ENCODE data around the gene CD38.
A peak's percentile ranks its signal among the peaks of the same experiment; 100 is the strongest.

CD38 gene

DNA sequence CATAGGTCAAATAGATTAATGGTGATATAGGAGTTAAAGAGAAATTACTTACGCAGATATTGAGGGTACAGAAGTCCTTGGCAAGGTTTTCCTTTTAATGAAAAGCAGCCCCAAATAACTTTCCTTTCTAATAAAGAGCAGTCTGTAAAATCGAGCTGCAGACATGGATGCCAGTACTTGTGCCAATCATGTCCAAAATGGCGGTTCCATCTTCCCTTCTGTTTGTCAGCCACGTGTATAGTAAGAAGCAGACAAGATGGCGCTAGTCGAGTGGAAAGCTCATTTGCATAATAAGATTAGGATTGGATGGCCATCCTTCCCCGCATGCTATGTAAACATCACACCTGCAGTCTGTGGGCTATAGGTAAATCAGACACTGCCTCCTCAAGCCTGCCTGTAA, 92.0 kb downstream of the CD38 start:
- DNase-seq: no peak

DNA sequence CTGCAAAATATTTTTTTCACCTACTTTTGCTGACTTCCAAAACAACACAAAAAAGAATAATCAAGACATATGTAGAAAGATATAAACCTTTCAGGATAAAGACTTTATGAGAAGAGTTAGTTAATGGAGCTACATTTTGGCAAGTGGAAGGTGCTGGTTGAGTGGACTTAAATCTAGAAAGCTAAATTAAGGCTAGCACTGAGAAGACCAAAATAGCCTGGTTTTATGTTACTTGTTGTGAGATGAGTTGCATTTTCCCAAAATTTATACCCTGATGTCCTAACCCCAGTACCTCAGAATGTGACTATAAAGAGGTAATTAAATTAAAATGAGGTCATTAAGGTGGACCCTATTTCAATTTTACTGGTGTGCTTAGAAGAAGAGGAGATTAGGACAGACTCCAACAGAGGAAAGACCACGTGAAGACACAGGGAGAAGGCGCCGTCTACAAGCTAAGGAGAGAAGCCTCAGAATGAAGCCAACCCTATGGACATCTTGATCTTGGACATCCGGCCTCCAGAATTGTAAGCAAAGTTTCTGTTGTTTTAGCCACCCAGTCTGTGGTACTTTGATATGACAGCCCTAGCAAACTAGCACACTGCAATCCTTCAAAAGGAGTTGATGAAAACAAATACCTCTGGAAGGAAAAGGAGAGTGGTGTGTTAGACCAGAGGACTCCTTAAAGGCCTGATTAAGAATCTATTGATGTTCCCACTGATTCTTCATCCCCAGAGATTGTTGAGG, 93.0 kb downstream of the CD38 start:
- DNase-seq: no peak

DNA sequence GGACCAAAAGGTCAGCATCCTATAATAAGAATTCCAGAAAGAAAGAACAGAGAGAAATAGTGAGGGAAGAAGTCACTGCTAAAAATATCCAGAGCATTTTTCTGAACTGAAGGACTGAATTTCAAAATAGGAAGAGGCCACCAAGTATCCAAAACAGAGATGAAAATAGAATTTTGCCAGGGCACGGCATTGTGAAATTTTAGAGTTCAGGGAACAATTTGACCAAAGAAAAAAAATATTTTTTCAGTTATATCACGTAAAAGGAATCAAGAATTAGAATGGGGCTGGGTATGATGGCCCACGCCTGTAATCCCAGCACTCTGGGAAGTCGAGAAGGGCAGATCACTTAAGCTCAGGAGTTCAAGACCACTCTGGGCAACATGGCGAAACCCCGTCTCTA, 95.0 kb downstream of the CD38 start:
- no peak for DNase-seq

DNA sequence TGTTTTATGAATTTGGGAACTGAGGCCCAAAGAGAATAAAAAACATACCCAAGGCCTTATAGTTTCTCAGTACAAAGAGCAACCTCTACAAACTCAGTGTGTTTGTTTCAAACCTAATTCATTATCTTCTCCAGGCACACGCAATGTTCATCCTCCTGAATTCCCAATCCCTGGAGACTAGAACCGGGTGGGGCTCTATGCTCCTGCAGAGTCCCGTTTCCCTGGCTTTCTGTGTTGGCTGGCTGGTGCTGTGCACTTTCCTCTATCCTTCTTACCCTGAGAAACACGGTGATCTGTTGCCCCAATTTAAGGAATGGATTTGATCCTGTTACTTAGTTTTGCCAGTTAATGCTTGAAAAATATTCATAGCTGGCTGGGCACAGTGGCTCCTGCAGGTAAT, 96.5 kb downstream of the CD38 start:
- no peak for DNase-seq

DNA sequence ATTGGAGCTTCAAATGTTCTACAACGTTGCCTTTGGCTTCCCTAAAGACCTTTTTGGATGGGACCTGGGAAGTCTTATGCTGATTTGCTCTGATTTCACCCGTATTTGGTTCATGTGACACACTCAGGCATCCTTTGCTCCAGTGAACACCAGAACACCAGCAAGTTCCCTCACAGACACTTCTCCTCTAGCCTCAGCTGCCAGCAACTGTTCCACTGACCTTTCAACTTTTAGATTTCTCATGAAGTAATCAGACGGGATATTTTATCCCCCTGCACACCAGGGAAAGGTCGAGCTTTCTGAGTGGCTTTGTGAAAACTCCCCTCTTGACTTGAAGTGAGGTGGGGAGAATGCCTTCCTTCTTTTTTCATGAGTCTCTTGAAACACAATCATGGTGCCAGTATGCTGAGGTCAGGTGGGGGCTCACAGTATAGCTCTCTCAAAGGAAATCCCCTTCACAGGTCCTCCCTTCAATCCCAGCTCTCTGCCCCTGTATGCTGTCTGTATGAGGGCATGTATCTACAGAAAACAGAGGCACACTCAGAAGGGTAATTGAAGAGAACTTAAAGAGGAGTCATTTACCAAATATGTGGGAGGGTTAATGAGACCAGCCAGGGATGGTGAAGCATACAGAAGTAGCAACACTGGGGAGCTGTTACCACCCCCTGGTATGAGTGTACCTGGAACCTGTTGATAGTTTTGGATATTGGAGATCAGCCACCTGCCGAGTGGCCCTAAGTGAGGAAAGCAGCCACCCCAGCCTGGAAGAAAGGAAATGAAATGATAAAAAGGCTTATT, 97.7 kb downstream of the CD38 start:
- DNase-seq: no peak

DNA sequence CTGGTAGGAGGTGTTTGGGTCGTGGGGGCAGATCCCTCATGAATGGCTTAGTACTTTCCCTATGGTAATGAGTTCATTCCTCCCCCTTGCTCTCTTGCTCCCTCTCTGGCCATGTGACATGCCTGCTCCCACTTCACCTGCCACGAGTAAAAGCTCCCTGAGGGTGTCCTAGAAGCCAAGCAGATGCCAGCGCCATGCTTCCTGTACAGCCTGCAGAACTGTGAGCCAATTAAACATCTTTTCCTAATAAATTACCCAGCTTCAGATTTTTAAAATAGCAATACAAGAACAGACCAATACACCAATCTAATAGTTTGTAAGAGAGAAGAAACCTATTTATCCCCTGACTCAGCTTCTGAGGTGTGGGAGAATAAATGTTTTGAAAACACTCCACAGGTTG, 99.9 kb downstream of the CD38 start:
- no peak for DNase-seq

DNA sequence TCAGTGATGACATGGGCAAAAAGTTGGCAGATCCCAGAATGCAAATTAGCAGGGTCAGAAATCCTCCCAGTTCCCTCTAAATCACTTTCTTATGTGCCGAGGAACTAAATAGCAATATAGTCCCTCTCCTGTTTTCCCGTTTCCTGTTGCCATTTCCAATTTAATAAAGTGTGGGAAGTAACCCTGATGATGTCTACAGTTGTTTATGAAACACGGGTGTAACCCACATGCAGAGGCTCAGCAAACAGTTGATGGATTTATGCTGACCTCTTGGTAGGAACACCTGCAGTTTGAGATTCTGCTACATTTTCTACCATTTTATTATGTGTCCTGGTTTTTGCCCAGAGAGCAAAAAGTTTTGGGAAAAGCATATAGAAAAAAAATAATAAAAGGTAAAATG, 103.7 kb downstream of the CD38 start:
- DNase-seq: no peak

DNA sequence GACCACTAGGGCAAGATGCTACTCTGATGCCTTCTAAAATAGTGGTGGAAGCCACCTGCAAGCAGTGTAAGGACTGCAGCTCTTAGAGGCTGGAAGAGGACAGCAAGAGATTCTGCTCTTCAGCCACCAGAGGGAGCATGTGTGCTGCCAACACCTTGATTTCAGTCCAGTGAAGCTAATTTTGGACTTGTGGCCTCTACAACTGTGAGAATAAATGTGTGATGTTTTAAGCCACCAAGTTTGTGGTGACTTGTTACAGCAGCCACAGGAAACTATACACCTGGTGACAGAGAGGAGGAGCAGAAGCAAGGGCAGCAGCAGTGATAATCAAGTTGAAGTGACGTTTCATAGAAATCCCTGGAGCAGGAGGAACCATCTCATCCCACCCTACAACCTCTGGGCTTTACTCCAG, 104.6 kb downstream of the CD38 start:
- DNase-seq: peak; percentile 71

DNA sequence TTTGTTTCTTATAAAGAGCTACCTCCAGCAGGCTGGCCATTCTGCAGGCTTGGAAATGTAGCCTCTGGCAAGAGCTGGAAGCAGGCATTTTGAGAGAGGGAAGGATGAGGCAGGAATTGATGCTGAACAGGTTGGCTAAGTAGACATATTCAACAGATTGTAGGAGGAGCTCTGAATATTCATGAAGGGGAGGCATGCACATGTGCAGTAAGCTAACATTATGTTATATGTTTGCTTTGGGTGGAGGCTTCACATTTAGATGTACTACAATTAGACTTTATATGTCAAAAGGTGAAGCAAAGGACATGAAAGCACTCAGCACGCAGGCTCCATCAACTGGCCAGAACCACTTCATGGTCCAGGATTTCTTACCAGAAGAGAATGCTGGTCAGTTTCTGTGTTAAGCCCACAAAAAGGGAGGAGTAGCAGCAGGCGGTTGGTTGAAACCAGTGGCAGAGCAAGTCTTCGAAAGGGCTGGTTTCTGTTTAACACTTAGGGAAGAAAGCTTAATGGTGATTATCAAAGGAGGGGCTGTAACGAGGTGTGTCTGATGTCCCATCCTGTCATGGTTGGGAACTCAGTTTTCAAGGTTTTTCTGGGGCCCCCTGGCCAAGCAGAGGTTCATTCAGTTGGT, 105.6 kb downstream of the CD38 start:
- DNase-seq: no peak

DNA sequence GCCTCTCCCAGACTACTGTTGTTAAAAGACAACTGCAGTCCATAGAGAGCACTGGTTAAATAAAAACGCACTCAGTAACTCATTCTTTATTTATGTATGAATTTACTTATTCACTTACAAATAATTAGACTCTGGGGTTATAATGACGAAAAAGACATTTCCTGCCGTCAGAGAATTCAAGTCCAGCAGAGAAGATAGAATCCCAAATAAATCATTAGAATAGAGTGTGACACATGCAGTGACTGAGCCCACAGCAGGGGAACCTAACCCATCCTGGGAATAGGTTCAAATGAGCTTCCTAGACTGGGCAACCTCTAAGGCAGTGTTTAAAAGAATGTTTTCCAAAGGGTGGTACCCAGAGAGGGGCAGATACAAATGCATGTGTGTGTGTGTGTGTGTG, 106.5 kb downstream of the CD38 start:
- DNase-seq: no peak

DNA sequence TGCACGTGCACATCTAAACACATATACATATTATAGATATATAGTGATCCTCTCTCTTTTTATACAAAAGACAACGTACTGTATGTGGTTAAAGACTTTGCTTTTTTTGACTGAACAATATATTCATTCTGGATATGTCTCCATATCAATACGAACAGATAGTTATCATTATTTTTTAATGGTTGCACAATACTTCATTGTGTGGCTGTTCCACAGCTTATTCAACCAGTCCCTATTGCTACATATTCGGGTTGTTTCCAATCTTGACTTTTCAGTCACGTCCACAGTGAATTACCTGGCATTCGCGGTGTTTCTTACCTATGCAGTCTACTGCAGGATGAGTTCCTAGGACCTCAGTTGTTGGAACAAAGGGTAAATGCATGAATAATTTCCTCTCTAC, 107.3 kb downstream of the CD38 start:
- DNase-seq: no peak

DNA sequence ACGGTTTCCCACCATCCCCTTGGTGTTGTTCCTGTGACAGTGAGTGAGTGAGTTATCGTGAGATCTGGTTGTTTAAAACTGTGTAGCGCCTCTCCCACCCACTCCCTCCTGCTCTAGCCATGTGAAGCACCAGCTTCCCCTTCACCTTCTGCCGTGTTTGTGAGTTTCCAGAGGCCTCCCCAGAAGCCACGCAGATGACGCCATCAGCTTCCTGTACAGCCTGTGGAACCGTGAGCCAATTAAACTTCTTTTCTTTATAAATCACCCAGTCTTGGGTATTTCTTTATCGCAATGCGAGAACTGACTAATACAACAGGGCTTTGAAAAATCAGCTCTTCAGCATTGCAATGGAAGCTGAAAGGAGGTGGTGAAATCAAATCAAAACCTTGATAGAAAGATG, 110.4 kb downstream of the CD38 start:
- DNase-seq: no peak

DNA sequence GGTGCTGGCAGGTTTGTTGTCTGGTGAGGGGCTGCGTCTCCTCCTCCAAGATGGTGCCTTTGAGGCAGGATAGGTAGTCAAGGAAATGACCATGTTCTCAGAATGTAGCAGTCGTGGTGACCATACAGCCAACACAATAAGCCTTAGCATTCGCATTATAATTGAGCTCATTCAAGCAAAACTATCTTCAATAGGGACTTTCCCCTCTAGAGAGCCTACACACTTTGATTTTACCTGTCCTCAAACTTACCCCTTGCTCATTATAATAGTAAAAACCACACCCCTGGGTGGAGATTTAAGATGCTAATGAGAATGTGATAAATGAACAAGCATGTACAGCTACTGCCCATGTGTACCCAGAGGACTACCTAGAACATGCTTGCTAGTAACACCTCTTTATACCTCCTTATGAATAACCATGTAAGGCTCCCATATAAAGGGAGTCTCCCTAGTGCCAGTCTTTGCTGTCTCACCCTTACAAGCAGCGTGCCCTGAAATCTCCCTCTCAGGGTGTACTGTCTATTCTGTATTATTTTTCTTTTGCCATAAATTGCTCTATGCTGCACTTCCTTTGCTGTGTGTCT, 112.2 kb downstream of the CD38 start:
- DNase-seq: no peak

DNA sequence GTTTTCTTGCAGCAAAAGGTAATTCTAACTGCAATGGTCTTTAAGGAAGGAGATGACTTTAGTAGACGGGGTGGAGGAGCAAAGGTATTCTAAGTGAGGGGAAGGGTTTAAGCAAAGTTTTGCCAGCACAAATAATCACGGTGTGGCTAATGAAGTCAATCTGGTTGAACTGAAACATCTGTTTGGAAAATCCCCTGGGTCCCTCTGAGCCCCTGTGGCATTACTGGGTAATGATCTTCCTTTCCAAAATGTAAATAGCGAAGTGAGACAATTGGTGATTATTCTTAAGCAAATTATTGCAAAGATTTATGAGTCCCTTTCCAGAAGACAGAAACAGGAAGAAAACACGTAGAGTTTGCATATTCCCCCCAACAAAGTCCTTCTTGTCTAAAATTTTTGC, 113.2 kb downstream of the CD38 start:
- DNase-seq: no peak

DNA sequence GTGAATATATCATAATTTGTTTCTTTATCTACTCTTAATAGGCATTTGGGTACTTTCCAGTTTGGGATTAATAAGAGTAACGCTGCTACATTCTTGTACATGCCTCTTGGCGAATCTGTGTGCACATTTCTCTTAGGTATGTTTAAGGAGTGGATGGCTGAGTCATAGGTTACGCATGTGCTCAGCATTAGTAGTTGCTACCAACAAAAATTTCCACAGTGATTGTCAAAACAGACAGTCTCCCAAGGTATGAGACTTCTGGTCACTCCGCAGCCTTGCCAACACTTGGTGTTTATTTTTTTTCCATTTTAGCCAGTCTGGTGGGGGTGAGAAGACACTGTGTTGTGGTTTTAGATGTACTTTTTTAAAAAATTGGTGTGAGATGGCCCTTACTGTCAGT, 115.8 kb downstream of the CD38 start:
- DNase-seq: no peak

DNA sequence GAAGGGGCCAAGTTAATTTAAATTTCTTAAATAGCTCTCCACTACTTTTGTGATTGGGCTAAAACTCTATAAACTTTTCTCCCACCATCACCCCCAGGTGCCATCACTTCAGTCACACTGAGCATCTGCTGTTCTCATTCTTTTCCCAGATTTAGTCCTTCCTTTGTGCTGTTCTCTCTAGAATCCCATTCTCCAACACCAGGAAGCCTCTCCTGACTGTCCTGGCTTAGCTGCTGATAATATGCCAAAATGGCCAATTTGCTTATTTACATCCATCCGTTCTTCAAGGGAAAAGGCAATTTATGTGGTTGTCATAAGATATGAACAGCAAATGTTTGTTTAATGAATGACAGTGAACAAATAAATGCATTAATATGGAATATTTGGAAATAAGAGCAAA, 116.3 kb downstream of the CD38 start:
- no peak for DNase-seq

DNA sequence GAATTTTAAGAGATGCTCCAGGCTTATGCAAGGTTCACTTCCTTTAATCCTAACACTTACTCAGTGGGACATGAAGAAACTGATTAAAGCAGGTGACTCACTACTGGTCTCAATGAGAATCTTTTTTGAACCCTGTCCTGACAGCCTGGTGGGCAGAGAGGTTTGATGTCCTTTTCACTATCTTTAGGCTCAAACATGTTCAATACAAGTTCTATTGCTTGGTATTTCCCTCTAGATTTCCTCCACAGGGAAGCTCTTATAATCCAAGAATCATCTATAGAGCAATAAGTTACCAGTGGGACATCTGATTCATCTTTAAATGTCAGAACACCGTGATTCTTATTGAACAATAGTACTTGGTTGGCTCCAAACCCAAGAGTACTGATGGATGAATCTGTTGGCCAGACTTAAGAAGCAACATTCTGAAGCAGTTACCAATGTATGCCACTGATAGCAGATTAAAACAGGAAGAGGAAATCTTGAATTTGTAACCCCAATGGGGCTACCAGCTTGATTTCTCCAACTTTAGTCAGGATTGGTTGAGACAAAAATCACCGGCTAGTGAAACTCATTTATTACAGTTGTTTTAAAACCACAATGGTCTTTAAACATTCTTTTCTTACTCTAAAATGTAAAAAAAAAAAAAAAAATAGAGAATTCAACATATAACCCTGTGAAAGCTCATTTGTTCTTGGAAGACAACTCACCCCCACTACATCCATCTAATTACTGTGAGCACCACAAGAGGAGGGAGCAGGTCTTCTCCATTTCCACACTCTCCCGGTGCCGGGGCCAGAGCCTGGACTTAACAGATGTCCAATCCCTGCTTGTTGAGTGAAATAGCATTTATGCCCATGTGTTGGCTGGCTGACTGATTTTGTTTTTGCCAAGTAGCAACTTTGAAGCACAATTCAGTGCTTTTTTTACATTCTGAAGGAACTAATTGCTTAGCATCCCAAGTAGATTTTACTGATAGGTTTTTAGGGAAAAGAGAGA, 117.1 kb downstream of the CD38 start:
- no peak for DNase-seq

DNA sequence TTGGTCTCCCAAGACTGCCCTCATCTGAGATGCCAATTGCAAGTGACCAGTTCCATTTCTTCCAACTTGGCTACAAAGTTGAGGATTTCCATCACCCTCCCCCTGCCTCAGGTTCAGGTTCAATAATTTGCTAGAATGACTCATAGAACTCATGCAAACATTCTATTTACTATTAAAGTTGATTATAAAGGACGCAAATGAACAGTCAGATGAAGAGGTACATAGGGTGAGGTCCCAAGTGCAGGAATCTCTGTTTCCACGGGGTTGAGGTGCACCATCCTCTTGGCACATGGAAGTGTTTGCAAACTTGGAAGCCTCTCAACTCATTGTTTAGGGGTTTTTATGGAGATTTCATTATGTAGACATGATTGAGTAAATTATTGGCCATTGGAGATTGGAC, 119.4 kb downstream of the CD38 start:
- no peak for DNase-seq

DNA sequence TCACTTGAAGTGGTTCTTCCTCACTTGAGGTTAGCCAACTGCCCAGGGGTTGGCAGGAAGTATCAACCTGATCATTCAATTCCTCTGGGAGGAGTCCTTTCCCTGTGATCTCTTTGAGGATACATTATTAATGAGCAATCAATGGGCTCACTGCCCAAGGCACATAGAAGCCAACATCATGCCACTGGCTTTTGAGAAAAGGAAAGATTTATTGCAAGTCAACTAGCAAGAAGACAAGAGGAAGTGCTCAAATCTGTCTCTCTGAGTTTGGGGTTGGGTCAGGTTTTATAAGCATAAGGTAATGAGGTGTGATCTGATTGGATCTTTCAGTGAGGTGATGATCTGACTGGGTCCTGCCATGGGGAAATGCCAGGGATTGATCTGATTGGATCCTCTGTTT, 120.8 kb downstream of the CD38 start:
- DNase-seq: no peak

DNA sequence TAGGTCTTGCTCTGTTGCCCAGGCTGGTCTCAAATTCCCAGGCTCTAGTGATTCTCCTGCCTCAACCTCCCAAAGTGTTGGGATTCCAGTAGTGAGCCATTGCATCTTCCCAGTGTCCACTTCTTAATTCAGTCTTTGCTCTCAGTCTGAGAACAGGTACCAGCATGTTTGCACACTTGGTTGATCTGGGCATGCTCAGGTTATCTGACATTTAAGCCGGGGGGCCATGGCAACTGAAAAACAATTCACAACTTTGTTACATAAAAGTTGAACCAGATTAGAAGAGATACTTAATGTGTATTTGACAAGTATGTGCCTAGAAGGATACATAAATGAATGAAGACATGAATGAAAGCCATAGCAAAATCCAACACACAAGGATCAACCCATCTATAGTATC, 121.4 kb downstream of the CD38 start:
- no peak for DNase-seq

DNA sequence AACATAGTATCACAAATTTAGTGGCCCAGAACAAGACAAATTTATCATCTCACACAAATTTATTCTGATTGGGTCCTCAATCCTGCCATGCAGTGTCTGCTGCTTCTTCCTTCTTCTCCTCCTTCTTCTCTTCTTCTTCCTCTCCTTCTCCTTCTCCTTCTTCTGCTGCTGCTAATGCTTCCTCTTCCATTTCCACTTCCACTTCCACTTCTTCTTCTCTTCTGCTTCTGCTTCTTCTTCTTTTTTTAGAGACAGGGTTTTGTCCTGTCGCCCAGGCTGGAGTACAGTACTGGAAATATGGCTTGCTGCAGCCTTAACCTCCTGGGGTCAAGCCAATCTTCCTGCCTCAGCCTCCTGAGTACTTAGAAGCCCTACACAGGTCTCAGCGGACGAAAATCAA, 122.9 kb downstream of the CD38 start:
- DNase-seq: no peak

DNA sequence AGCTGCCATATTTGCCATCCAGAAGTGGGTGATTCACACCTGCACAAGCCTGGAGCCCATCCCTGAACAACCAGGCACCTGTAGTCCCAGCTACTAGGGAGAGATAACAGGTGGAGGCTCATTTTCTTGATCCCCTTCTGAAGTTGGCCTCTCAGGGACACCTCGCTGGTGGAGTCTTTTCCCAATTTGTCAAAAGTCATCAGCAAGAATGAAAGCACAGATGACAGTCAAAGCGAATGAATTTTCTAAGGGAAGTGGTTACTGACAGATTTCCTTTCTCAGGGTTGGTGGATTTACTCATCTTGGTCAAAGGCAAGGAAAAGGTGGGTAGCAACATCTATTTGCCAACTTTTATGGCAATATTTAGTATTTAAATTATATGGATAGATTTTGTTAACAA, 123.9 kb downstream of the CD38 start:
- DNase-seq: no peak

DNA sequence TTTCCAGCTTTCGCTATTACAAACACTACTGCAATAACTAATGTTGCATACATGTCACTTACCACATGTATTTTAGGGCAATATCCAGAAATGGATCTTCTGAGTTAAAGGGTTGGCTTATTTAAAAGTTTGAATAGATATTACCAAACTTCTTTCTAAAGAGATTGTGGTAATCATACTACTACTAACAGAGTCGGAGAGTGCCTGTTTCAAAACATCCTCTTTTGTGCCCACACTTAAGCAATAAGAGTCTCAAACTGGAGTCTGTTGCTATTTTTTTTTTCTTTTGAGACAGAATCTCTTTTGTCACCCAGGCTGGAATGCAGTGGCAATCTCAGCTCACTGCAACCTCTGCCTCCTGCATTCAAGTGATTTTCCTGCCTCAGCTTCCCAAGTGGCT, 124.6 kb downstream of the CD38 start:
- no peak for DNase-seq

All from activated CD8-positive, alpha-beta memory T cell treated with anti-CD3 and anti-CD28 coated beads for 24 hours (primary cell).